ENCODE results near the gene PLCL2.

Gene PLCL2

DNA sequence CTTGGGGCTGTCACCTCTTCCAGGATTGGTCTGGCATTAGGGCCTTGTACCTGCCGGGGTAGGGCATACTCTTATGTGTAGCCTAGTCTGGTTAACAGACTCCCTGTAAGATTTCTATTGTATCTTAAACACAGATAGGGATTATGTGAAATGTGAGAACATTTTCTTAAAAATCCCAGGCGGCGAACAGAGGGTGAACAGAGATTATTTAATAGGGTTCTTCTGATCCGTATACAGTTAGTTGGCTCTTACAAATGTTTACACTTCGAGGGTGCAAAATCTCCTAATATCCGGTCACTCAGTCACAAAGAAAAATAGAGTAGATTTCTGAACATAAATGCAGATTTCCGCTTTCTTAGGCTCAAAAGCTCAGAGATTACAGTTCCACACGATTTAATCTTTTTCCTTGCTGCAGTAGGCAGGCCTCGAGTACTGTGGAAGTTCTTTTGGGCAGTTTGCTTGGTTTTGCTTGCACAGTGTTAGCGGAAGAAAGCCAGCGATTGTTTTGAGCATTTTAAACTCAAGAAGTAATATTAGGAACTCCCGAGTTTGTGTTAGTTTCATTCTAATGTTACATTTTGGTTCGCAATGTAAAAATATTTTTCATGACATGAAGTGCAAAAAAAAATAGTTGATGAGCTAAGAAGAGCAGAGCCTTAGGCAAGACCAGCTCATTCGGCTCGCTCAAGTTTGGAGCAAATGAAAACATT is 993 bp downstream of the PLCL2 start:
- Histone ChIP-seq H3K27me3 (ENCODE audit: insufficient read depth, low read length) (peaks cover 49% of the 10 kb centered on the region), H3K9ac (ENCODE audit: low read depth, low read length) (peak overlapping the region; percentile 71; the same call in 1 of the 2 replicates), H3K27ac (ENCODE audit: low read length) (no peak overlapping the region), H3K9me3 (ENCODE audit: insufficient read depth, low read depth, low read length) (no peaks in the 10 kb centered on the region), H3K4me1 (ENCODE audit: insufficient read depth, low read length) (peaks cover 23% of the 10 kb centered on the region), H3K36me3 (ENCODE audit: insufficient read depth, low read depth, low read length) (no peaks in the 10 kb centered on the region), H3K4me3 (ENCODE audit: low read length) (peak overlapping the region; percentile 78)

DNA sequence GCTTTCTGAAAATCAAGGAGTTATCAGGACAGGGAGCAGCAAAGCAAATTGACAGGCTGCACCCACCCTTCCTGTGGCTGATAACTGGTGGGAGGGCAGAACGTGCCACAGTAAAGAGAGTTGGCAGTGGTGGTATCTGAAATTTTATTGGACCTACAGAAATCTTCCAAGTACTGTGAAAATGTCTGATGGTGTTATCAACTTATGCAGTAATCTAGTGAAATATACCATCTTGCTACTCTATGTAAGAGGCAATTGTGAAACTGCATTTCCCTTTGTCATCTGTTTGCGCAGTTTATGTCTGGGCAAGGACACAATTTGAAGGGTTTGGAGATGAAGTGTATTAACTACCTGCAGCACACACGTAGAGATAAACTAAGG is 1.5 kb downstream of the PLCL2 start:
- H3K27ac ChIP-seq (ENCODE audit: low read length), result no peak overlapping the region
- H3K27me3 ChIP-seq (ENCODE audit: insufficient read depth, low read length), result peaks cover 43% of the 10 kb centered on the region
- peaks cover 27% of the 10 kb centered on the region for H3K4me1 ChIP-seq (ENCODE audit: insufficient read depth, low read length)
- peak overlapping the region; percentile 71; the same call in 1 of the 2 replicates for H3K9ac ChIP-seq (ENCODE audit: low read depth, low read length)
- H3K4me3 ChIP-seq (ENCODE audit: low read length), result peak overlapping the region; percentile 78
- no peaks in the 10 kb centered on the region for H3K9me3 ChIP-seq (ENCODE audit: insufficient read depth, low read depth, low read length)
- H3K36me3 ChIP-seq (ENCODE audit: insufficient read depth, low read depth, low read length), result no peaks in the 10 kb centered on the region

DNA sequence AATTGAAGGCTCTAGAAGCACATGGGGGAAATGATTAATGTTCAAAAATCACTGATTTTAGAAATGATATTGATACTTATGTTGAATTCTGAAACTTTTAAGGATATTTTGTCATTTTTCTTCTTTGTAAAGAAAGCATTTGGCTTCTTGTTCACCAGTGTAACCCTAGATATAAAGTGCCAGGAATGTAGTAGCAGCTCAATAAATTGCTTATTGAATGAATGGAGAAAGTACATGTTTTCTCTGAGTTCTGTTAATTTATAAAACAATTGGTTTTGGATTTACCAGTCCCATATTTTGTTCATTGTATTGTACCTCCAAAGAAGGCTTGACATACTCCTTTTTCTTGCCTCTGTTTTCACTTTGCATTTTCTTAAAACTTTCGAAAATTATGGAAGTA is 2.4 kb downstream of the PLCL2 start:
- Histone ChIP-seq H3K9ac (ENCODE audit: low read depth, low read length) (no peak overlapping the region), H3K27me3 (ENCODE audit: insufficient read depth, low read length) (peaks cover 35% of the 10 kb centered on the region), H3K36me3 (ENCODE audit: insufficient read depth, low read depth, low read length) (no peaks in the 10 kb centered on the region), H3K9me3 (ENCODE audit: insufficient read depth, low read depth, low read length) (no peaks in the 10 kb centered on the region), H3K4me1 (ENCODE audit: insufficient read depth, low read length) (peaks cover 27% of the 10 kb centered on the region), H3K4me3 (ENCODE audit: low read length) (peak overlapping the region; percentile 78; the same call in 1 of the 2 replicates), H3K27ac (ENCODE audit: low read length) (no peak overlapping the region)

DNA sequence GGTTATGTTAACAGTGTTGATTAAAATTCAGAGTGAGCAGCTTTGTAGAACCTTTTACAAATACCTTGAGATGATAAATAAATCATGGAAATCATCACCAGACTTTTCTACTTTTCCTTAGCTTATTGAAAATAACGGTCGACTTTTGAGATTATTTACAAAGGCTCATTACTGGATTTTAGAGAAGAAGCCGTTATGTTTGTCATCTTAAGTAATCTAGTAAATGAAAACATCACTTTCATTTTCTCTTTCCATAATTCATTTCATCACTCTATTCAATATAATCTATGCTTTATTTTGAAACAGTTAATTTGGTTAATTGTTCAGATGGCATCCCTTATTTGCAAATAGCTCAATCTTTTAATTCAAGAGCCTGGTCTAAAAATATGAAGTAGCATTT is 3.6 kb downstream of the PLCL2 start:
- Histone ChIP-seq H3K4me1 (ENCODE audit: insufficient read depth, low read length) (peaks cover 29% of the 10 kb centered on the region; the same call in 1 of the 2 replicates), H3K27ac (ENCODE audit: low read length) (no peak overlapping the region), H3K36me3 (ENCODE audit: insufficient read depth, low read depth, low read length) (no peaks in the 10 kb centered on the region), H3K9ac (ENCODE audit: low read depth, low read length) (no peak overlapping the region), H3K9me3 (ENCODE audit: insufficient read depth, low read depth, low read length) (no peaks in the 10 kb centered on the region), H3K27me3 (ENCODE audit: insufficient read depth, low read length) (peaks cover 23% of the 10 kb centered on the region), H3K4me3 (ENCODE audit: low read length) (no peak overlapping the region)

DNA sequence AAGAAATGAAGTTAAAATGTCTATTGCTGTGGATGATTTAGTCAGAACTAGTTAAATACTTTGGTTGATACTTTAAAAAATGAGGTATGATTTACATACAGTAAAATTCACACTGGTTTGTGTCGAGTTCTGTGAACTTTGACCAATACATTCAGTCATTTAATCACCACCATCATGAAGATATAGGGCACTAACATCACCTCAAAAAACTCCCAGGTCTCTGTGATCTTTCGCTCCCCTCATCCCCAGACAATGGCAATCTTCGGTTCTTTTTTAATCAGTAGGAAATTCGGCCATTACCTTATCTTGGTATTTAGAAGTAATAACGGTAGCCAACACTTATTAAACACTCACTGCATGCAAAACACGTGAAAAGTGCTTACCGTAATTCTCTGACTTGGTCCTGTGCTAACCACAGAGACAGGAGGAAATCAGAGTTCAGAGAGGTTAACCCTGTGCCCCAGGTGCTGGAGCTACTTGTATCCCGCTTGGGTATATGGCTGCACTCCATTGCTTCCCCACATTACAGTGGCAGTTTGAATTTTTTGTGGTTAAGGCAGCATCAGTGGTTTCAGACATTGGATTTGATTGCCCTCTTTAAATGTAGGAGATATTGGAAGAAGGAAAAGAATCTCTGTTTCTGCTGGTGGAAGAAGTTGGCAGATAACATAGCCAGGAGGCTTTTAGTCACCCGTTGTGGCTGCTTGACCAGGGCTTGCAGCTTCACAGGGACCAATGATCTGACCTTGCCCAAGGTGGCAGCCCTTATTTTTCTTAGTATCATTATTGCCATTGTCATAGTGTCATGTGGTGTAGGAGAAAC is 4.2 kb downstream of the PLCL2 start:
- Histone ChIP-seq H3K9me3 (ENCODE audit: insufficient read depth, low read depth, low read length) (no peaks in the 10 kb centered on the region), H3K4me1 (ENCODE audit: insufficient read depth, low read length) (peaks cover 29% of the 10 kb centered on the region; the same call in 1 of the 2 replicates), H3K4me3 (ENCODE audit: low read length) (no peak overlapping the region), H3K36me3 (ENCODE audit: insufficient read depth, low read depth, low read length) (no peaks in the 10 kb centered on the region), H3K27ac (ENCODE audit: low read length) (no peak overlapping the region), H3K27me3 (ENCODE audit: insufficient read depth, low read length) (peaks cover 16% of the 10 kb centered on the region), H3K9ac (ENCODE audit: low read depth, low read length) (no peak overlapping the region)

GRCh38 chr3:16890597-16891333 is 6.0 kb downstream of the PLCL2 start:
- H3K4me1 ChIP-seq (ENCODE audit: insufficient read depth, low read length), result peaks cover 27% of the 10 kb centered on the region; the same call in 1 of the 2 replicates
- no peaks in the 10 kb centered on the region for H3K9me3 ChIP-seq (ENCODE audit: insufficient read depth, low read depth, low read length)
- no peaks in the 10 kb centered on the region for H3K36me3 ChIP-seq (ENCODE audit: insufficient read depth, low read depth, low read length)
- H3K9ac ChIP-seq (ENCODE audit: low read depth, low read length), result no peak overlapping the region
- no peak overlapping the region for H3K27ac ChIP-seq (ENCODE audit: low read length)
- no peak overlapping the region for H3K4me3 ChIP-seq (ENCODE audit: low read length)
- H3K27me3 ChIP-seq (ENCODE audit: insufficient read depth, low read length), result peaks cover 10% of the 10 kb centered on the region

GRCh38 chr3:16893618-16894200 is 9.0 kb downstream of the PLCL2 start:
- H3K9ac ChIP-seq (ENCODE audit: low read depth, low read length), result no peak overlapping the region
- no peak overlapping the region for H3K4me3 ChIP-seq (ENCODE audit: low read length)
- no peaks in the 10 kb centered on the region for H3K27me3 ChIP-seq (ENCODE audit: insufficient read depth, low read length)
- H3K9me3 ChIP-seq (ENCODE audit: insufficient read depth, low read depth, low read length), result no peaks in the 10 kb centered on the region
- peaks cover 14% of the 10 kb centered on the region; the same call in 1 of the 2 replicates for H3K4me1 ChIP-seq (ENCODE audit: insufficient read depth, low read length)
- H3K27ac ChIP-seq (ENCODE audit: low read length), result no peak overlapping the region
- H3K36me3 ChIP-seq (ENCODE audit: insufficient read depth, low read depth, low read length), result no peaks in the 10 kb centered on the region

GRCh38 chr3:16896094-16896627 is 11.4 kb downstream of the PLCL2 start:
- no peaks in the 10 kb centered on the region for H3K9me3 ChIP-seq (ENCODE audit: insufficient read depth, low read depth, low read length)
- H3K36me3 ChIP-seq (ENCODE audit: insufficient read depth, low read depth, low read length), result no peaks in the 10 kb centered on the region
- no peaks in the 10 kb centered on the region for H3K27me3 ChIP-seq (ENCODE audit: insufficient read depth, low read length)
- H3K9ac ChIP-seq (ENCODE audit: low read depth, low read length), result no peak overlapping the region
- peaks cover 6% of the 10 kb centered on the region; the same call in 1 of the 2 replicates for H3K4me1 ChIP-seq (ENCODE audit: insufficient read depth, low read length)
- H3K4me3 ChIP-seq (ENCODE audit: low read length), result no peak overlapping the region
- H3K27ac ChIP-seq (ENCODE audit: low read length), result no peak overlapping the region

GRCh38 chr3:16896820-16897219 is 12.1 kb downstream of the PLCL2 start:
- H3K27me3 ChIP-seq (ENCODE audit: insufficient read depth, low read length), result no peaks in the 10 kb centered on the region
- peaks cover 6% of the 10 kb centered on the region; the same call in 1 of the 2 replicates for H3K4me1 ChIP-seq (ENCODE audit: insufficient read depth, low read length)
- no peak overlapping the region for H3K4me3 ChIP-seq (ENCODE audit: low read length)
- no peak overlapping the region for H3K9ac ChIP-seq (ENCODE audit: low read depth, low read length)
- no peaks in the 10 kb centered on the region for H3K36me3 ChIP-seq (ENCODE audit: insufficient read depth, low read depth, low read length)
- no peak overlapping the region for H3K27ac ChIP-seq (ENCODE audit: low read length)
- no peaks in the 10 kb centered on the region for H3K9me3 ChIP-seq (ENCODE audit: insufficient read depth, low read depth, low read length)

DNA sequence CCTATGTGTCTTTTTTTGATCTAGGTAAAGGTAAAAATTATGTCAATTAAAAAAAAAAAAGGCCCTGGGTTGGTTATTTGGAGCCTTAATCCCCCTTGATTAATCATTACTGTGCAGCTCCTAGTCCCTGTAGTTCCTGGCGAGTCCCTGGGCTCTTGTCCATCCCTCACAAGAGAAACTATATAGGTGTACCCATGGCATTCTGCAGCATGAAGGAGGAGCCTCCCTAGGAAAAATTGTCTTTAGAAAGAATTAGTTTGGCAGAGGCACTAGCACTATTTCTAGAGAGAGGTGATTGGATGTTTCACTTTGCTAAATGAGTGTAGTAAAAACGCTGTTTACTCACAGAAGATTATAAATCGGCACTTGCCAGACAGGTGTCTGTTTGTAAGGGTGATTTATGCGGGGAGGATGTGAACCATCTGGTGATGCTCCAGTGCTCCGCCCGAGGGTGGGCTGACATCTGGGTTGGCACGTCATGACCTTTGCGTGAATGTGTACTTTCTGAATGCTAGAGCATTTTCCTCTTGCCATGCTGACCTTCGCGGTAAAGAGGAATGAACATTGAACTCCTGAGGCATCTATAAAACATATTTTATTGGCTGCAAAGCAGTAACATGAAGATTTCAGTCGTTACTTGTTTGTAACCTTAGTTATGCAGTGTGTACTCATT is 12.6 kb downstream of the PLCL2 start:
- no peak overlapping the region for H3K9ac ChIP-seq (ENCODE audit: low read depth, low read length)
- H3K4me3 ChIP-seq (ENCODE audit: low read length), result no peak overlapping the region
- H3K4me1 ChIP-seq (ENCODE audit: insufficient read depth, low read length), result peaks cover 6% of the 10 kb centered on the region; the same call in 1 of the 2 replicates
- H3K36me3 ChIP-seq (ENCODE audit: insufficient read depth, low read depth, low read length), result no peaks in the 10 kb centered on the region
- no peaks in the 10 kb centered on the region for H3K27me3 ChIP-seq (ENCODE audit: insufficient read depth, low read length)
- H3K27ac ChIP-seq (ENCODE audit: low read length), result no peak overlapping the region
- no peaks in the 10 kb centered on the region for H3K9me3 ChIP-seq (ENCODE audit: insufficient read depth, low read depth, low read length)

All from iPS-20b (cell line).